Cerebellar nuclear complex (tissue), 1 donor: ENCODE measurements around the gene CDH22.

ENCODE experiments used
- DNase-seq, 2 experiments: peaks; one replicate each; lab custom pipeline; 2025; lab: John Stamatoyannopoulos, UW

CDH22 gene

DNA sequence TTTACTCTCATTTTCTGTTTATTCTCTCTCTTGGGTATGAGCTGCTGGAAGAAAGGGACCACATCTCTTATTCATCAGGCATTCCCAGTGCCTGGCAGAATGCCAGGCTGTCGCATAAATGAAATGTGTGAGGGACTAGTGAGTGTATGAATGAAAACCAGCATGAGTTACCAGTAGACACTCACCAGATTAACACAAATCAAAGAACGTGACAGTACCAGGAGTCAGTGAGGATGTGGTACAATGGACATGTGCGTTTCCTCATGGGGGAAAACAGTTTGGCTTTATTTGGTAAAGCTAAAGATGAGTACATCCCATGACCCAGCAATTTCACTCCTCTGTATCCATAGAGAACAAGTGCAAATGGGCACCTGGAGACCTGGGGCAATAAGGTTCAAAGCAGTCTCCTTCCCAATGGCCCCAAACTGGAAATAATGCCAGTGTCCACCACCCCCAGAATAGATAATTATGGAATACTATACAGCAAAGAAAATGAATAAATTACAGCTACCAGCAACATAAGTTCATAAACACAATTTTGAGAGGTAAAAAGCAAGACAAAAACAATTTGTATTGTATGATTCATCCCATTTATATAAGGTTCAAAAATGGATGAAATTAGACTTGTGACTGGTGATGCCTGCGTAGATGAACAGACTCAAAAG lies 93.3 kb downstream of the CDH22 start:
- DNase-seq: no peak

- DNase-seq: no peak
These were observed 94.1 kb downstream of the CDH22 start for GRCh38 chr20:46213946-46214823.

GRCh38 chr20:46212876-46213275 lies 95.4 kb downstream of the CDH22 start:
- no peak for DNase-seq

DNA sequence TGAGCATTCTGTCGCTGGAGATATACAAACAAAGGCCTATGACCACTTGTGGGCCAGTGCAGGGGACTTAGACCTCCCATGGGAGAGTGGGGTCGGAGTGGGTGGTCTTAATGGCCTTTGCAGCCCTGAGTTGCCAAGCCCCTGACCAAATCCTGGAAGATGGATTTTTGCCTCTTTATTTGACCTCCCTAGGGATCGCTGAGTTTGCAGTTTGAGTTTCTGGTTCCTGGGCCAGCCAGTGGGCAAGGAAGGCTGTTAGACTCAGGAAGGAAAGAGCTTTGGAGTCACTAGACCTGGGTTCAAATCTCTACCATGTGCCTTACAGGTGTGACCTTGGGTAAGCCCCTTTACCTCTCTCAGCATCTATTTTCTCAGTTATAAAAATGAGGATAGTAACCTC lies 96.0 kb downstream of the CDH22 start:
- DNase-seq: no peak

DNA sequence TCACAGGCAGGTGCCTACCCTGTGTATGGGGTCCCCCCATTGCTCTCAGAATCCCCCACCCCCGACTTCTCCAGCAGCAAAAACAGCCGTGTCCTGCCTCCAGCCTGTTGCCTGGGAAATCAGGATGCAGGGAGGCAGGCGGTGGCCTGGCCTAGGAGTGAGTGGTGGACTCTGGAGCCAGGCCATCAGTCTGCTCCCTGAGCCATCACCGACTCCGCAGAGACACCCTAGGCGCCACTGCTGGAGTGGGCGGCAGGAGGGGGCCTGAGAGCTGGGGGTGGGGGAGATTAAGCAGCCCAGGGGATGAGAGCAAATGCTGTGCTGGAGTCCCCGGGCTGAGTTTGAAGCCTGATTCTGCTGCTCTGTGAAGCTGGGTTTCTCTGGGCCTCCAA lies 97.0 kb downstream of the CDH22 start:
- no peak for DNase-seq

GRCh38 chr20:46210672-46211330 lies 97.5 kb downstream of the CDH22 start:
- no peak for DNase-seq

DNA sequence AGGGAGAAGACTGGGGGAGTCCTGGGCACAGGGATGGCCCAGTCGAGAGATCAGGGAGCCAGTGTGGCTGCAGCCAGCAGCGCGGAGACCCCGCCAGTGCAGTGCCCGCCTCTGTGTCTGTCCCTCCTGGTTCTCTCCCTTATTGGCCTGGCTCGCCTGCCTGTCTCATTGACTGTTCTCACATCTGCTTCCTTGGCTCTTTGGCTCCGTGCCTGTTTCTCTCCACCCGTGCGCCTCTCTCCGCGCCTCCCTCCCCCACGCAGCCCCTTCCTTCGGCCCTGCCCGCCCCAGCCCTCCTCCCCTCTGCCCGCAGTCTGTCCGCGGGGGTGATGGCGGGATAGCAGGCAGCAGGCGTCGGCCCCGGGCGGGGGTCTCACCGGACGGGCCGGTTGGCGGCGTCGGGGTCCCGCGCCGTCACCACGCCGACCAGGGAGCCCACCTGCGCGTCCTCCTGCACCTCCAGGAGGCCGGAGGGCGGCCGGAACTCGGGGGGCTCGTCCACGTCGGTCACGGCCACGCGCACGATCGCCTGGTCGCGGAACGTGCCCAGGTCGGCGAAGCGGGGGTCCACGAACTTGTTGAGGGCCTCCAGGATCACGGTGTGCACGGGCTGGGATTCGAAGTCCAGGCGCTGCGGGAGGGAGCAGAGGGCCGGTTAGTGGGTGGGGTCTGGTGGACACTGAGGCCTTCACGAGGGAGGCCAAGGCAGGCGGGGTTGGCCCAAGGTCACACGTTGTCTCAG lies 98.2 kb downstream of the CDH22 start:
- DNase-seq: no peak

DNA sequence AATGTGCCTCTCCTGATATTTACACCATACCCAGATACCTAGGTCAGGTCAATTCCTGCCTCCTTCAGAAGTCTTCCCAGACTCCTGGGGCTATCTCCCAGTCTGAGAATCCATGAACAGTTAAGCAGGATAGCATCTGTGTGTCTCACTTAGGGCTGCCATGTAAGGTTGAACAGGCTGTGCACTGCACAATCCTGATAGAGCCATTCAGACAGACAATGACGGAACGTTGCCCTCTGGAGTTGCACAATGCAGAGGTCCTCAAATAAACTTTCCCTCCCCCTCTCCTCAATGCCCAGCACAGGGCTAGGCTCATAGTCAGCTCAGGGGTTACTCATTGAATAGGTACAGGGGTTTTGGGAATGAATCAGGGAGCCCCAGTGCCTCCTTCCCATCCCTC lies 100.5 kb downstream of the CDH22 start:
- DNase-seq: no peak

GRCh38 chr20:46206992-46207549 lies 101.2 kb downstream of the CDH22 start:
- peak; percentile 36 to 73 for DNase-seq

GRCh38 chr20:46206025-46206424 lies 102.3 kb downstream of the CDH22 start:
- DNase-seq: no peak

- no peak for DNase-seq
These were observed 102.9 kb downstream of the CDH22 start for GRCh38 chr20:46205349-46205748.

GRCh38 chr20:46204594-46205186 lies 103.6 kb downstream of the CDH22 start:
- DNase-seq: no peak

DNA sequence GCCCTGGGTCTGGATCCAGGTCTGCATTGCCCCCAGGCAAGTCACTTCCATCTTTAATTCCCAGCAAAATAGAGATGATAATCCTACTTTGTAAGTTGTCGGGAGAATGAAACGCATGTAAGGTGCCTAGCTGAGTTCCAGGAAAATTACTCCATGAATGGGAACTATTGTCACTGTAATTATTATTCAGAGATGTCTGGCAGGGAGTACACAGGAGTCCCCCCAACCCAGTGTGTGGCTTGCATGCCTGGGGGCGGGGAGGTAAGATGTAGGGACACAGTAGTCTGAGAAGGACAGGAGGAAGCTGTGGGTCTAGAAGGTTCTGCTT lies 104.8 kb downstream of the CDH22 start:
- DNase-seq: no peak

DNA sequence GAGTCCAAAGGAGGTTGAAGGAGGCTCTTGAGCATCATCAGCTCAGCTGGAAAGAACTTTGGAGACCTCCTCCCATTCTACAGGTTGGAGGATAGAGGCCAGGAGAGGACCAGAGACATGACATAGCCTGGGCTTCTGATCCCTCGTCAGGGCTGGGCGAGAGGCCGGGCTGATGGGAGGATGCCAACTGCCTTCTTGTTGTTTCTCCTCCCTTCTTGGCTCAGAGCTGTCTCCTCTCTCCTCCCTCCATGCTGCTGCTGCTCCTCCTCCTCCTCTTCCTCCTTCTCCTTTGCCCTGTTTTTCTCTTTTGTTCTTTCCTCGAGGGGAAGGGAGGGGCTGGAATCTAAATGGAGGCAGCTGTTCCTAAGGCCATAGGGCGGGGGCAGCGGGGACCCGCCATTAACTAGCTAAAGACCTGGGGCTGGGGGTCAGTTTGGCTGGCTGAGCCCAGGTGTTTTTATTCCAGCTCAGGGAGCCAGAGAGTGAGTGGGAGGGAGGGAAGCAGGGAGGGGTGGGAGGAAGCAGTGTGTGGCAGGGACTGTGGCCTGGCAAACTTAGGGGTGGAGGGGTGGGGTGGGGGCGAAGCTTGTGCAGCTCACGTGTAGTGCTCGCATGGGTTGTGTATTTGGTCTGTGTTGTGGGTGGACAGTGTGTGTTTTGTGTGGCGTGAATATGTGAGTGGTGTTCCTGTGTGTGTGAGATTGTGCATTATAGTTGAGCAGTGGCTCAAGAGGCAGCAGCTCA lies 105.4 kb downstream of the CDH22 start:
- DNase-seq: peak in 1 of 2 experiments; percentile 19

- DNase-seq: no peak
These were observed 107.4 kb downstream of the CDH22 start for GRCh38 chr20:46200582-46201570.

DNA sequence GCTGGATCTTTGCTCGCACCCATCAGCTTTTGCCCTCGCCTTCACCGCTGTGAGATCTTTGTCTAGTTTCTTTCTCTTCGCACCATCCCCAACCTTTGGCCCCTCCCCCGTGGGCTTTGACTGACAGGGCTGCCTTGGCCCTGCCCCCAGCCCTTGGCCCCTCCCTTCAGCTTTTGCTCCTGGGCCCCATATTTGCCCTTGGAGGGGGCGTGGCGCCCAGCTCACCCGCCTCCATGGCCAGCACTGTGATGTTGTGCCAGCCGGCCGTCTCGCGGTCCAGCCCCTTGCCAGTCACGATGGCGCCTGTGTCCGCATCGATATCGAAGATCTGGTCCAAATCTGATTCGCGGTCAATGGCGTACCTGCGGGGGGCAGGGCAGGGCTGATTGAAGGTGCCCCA lies 109.1 kb downstream of the CDH22 start:
- no peak for DNase-seq

- no peak for DNase-seq
These were observed 111.3 kb downstream of the CDH22 start for GRCh38 chr20:46196990-46197389.

DNA sequence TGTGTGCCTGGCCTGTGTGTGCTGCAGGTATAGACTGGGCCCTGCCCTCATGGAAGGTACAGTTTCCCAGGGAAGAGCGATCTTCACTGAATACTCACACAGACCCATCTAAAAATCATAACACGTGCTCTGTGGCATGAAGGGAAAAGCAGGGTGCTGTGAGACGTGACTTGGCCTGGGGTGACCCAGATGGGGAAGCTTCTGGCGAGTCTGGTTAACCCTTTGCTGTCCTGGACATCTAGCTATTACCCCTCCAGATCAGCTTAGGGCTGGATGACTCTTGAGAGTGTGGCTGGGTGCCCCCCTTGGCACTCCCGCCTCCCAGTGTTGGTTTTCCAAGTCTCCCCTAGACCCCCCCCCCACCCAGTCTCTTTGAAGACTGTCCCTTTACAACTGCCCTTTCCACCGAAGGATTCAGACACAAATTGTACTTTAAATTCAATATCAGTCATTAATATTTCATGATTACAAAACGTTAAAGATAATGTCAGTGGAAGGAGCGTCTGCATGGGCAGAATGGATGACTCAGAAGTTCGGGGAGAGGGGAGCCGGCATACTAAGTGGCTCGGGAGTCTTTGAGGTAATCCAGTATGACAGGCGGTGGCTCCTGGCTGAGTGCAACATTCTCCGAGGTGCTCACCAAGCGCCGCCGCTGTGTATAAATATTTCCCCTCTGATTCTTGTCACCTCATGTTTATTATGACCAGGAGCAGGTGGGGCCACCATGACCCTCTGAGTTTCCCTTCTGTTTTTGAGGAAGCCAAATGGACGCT lies 112.8 kb downstream of the CDH22 start:
- DNase-seq: no peak

GRCh38 chr20:46194409-46194808 lies 113.9 kb downstream of the CDH22 start:
- DNase-seq: no peak
